GDM1 (cell line): ENCODE data around the gene BTBD8.
"Not testable (repeated sequence)": the region's sequence is repeated elsewhere in the genome, so short reads cannot be mapped to it uniquely, and the experiment has no call there.

ENCODE experiments used
- DNase-seq: peaks from one replicate; lab custom pipeline; 2025; lab: John Stamatoyannopoulos, UW

The BTBD8 gene

DNA sequence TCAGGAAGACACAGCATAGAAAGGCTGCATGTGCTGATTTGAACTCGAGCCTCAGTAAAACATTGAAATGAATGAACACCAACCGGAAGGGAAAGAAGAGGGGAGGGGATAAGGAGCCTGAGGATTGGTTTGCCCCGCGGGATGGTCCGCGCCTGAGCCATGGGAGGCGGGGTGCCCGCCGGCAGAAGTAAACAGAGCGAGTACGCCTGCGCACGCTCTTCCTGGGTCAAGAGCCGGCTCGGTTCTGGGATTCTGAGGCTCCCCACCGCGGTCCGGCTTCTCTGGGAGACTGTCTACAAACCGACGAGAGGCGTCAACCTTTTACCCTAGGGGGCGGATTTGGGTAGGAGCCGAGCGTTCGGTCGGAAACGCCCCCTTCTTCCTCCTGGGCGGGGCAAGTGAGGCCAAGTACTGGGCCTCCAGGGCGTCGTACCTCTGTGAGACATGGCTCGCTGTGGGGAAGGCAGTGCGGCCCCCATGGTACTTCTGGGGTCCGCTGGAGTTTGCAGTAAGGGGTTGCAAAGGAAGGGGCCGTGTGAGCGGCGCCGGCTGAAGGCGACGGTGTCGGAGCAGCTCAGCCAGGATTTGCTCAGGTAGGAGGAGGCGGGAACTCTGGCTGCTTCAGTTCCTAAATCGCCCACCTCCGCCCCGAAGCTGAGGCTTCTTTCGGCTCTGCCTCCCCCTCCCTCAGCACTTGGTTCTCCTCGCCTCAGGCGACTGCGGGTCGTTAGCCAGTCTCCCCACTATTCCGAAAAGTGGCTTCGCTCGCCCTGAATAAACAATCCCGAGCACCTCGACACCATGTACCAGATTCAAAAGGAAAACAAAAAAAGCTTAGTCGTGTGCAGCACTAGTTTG, at the start of gene BTBD8:
Gene BTBD8 (plus strand): TSS at position 218 of the 858 bp plus-strand sequence. CDS start 227 bp downstream, at position 445.
- DNase-seq, result peak; percentile 66

DNA sequence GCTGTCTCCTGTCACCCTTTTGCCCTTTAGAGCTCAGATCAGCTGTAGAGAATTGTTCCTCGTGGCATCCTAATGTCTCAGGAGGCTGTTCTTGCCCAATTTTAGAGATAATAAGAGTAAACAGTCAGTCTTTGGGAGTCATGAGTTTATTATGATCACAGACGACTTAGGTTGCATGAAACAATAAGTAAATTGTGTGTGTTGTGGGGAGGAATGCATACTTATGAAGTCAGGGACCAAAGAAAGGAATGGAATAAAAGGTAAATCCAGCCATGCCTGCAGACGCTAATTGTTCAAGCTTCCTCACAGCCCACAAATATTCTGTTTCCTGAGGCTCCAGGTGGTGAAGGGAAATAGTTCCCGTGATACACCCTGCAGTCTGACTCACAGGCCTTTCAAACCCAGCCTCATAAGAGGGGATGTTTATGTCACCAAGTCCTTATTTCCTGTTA, 49.5 kb upstream of the BTBD8 start:
- no peak for DNase-seq

DNA sequence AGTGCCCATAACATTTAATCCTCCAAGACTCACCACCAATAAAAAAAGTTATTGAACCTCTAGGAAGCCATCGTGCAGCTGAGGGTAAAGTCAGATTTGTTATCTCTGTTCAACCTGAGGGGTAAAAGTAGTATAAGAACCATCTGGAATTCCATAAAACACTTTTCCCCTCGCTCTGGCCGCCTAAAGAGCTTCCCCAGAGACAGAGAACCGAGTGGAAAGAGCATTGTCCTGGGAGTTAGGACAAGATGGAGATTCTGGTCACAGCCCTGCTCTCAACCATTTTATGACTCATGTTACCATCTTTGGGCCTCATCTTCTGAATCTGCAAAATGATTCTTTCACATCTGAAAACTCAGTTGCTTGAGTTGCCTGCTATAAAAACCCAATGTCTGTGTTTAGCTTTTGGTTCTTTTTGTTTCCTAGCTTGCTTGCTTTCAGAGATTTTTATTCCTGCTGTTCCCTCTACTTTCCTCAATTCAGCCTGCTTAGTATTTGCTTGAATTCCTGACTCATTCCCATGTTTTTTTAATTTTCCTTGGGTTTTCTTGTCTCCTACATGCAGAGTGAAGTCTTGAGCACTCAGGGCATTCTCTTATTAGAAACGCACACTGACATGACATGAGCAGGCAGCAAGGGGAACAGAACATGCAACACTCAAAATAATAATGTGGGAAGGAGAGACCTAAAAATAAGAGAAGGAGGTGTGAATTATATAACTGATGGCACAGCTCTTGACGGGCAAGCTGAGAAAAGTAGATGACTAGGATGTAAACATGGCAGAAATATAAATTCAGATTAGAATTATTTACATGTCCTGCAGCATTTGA, 48.6 kb upstream of the BTBD8 start:
- DNase-seq, result no peak

DNA sequence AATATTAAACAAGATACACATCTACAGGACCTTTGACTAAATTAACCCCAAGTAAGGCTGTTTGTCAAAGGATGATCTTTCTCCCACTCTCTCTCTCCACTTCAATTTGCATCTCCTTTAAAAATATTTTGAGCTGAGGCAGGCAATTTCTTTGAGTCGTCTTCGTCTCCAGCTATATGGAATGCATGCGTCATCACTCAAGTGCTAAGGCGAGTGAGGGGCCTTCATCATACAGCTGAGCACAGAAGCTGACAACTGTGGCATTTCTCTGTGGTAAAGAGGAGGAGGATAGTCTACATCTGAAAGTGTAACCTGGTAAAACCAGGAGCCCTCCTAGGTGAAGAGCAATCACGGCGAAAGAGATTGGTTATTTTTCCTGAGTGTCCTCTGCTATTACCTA, 42.7 kb upstream of the BTBD8 start:
- DNase-seq, result no peak

DNA sequence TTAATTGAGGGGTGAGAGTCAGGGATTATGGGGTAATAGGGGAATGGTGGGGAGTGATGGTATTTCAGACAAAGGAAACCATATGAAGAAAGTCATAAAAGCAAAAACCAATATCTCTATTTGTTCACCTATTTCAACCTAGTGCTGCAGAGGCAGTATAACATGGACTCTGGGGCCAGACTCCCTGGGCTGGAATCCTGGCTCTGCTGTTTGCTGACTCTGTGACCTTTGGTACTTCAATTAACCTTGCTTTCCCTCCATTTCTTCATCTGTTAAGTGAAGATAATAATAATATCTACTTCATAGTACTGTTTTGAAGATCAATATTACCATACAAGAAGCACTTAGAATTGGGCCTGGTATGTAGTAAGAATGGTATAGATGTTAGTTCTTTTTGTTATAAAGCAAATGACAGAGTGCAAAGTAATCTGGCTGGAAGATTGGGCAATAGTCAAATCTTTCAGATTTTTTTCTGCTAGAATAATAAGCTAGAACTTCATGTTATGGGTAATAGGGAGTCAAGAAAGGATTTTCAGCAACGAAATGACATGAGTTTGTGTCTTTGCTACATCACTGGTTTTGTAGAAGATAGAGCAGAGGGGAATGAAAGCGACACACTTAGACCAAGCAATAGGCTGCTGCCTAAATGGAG, 41.3 kb upstream of the BTBD8 start:
- DNase-seq, result no peak

DNA sequence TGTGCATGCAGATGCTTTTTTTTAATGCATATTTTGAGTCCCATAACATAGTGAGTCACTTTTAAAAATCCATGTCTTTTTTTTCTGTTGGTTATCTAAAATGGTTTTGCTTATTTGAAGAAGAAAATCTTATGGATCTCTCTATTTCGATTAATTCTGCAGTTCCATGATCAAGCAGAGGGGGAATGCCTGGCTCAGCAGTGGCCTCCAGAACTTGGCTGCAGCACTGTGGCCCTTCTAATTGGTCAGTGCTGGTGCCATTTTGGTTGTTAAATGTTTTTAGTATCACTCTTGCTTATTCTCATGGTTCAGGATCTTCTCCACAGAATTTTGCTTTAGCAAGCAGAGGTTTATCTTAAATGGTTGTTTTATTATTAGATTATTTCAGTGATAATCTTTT, 39.2 kb upstream of the BTBD8 start:
- DNase-seq, result no peak

DNA sequence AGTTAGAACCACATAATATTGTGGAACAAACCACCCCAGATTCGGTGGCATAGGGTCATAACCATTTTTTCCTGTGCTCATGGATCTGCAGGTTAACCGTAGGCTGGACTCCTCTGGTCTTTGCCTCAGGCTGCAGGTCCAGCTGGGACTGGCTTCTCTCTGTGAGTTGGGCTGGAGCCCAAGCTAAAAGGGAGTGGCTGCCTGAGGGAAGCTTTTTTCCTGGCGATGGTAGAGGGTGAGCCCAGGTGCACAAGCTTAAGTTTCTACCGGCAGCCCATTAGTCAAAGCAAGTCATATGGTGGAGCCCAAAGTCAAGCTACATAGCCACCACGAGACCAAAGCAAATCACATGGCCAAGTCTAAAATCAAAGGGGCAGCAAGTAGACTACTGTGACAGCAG, 36.5 kb upstream of the BTBD8 start:
- DNase-seq, result no peak

DNA sequence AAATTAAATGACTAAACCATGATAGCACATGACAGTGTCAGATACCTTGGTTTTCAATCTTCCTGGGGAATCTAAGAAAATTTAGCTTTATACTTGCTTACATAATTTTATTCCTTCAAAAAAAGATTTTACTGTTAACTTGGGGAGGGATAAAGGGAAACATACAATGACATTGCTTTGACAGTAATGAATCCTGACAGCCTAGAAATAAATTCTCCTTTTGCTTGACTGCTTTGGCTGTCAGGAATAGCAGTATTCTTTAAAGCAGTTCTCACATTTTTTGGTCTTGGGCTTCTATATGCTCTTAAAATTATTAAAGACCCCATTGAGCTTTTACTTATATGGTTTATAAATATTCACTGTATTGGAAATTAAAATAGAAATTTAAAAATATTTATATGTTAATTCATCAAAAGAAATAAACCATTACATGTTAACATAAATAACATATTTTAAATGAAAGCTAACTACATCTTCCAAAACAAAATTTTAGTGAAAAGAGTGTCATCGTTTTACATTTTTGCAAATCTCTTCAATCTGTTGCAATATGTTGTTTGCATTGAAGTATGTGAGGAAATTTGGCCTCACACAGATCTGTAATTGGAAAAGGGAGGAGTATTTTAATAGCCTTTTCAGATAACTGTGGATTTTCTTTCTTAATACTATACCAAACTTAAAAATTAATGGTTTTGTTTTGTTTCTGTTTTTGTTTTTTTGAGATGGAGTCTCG, 34.2 kb upstream of the BTBD8 start:
- DNase-seq, result no peak

DNA sequence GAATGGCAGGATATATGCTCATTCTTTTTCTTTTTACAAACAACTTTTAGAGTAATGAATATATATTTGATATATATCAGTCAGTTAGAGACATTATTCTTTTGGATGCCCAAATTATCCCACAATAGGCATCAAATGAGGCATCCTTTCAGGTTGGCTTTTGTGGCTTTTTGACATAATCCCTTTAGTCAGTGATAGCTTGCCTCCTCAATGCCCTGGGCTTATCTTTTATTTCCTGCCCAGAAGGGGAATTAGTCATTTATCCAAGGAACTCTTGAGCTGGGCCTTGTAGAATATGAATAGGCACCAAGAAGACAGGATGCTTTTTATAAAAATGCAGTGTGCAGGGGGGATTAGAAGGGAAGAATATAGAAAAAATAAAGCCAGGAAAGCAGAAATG, 28.2 kb upstream of the BTBD8 start:
- DNase-seq, result no peak

DNA sequence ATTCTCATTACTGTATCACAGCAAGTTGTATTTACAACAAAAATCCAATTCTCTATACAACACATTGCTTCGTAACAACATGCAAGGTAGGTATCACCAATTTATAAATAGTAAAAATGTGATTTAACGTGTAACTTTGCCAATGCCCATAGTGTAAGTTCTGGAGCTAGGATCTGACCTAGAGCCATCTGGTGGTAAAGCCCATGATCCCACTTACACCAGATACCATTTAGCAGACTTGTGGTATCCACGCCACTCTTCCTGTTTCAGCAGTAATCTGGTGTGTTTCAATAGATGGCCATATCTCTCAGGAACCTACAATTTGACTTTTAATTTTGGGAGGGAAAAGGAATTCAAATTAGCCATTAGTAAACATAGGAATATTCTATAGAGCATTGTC, 15.1 kb upstream of the BTBD8 start:
- no peak for DNase-seq

DNA sequence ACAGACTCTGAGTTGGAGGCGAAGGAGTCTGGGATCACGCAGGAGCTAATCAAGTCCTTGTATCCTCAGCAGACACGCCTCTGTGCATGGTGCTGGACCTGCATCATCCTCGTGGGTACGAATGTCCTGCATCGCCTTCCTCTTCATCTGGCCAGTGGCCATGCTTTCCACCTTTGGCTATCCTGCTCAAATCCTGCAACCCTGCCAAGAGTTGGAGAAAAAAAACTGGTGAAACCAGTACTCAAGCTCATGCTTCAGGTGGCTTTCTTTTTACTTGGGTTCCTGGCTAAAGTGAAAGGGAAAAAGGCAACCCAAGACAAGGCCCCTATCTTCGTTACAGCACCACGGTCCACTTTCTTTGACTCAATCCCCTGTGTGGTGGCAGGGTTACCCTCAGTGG, 13.8 kb upstream of the BTBD8 start:
- no peak for DNase-seq

DNA sequence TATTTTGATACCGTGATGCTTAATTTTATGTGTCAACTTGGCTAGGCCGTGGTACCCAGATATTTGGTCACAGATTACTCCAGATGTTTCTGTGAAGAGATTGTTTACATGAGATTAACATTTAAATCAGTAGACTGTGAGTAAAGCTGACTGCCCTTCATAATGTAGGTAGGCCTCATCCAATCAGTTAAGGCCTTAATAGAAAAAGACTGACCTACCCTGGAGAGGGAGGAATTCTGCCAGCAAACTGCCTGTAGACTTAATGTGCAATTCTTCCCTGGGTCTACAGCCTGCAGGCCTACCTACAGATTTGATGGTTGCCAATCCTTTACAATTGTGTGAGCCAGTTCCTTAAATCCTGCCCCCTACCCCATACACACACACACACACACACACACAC, 9.3 kb upstream of the BTBD8 start:
- no peak for DNase-seq

DNA sequence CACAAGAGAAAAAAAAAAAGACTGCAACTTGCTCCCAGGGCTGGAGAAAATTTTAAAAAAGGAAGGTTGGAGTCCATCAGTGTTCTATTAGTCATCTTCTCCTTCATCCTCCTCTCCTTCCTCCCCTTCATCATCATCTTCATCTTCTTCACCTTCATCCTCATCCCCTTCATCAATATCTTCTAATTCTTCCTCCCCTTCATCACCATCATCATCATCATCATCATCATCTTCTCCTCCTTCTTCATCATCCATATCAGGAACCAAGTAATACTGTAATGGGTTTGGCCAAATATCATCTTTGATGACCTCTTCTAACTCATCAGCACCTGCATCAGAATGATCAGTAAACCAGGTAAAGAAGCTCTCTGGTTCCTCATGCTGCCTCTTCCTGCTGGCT, 5.7 kb upstream of the BTBD8 start:
- not testable (repeated sequence) for DNase-seq

DNA sequence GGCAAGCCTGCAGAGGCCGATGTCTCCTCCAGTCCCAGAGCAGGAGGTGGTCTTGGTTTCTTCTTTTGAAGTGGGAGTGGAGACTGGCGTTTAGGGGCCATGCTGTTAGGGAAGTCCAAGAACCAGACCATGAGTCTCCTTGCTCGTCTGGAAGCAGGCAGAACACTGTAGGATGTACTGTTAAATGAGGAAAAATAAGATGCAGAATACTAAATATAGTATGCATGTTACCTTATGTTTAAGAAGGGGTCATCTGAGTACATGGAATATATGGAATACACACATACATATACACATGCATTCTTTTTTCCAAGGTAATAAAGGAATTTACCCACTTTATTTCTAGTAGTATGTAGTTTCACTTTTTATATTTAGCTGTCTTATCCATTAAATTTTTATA, 4.8 kb upstream of the BTBD8 start, which contains the start of gene SETSIP:
Gene SETSIP (minus strand): TSS at position 101 of the 400 bp plus-strand sequence. CDS start 0 bp downstream, at position 101.
- no peak for DNase-seq

DNA sequence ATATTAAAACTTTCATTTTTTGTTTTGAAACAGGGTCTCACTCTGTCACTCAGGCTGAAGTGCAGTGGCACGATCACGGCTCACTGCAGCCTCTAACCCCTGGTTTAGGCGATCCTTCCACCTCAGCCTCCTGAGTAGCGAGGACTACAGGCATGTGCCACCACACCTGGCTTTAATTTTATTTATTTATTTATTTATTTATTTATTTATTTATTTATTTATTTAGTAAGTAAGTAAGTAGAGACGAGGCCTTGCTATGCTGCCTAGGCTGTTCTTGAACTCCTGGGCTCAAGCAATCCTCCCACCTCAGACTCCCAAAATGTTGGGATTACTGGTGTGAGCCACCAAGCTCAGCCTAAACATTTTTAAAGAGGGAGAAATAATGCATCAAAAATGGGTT, 3.8 kb upstream of the BTBD8 start:
- no peak for DNase-seq

DNA sequence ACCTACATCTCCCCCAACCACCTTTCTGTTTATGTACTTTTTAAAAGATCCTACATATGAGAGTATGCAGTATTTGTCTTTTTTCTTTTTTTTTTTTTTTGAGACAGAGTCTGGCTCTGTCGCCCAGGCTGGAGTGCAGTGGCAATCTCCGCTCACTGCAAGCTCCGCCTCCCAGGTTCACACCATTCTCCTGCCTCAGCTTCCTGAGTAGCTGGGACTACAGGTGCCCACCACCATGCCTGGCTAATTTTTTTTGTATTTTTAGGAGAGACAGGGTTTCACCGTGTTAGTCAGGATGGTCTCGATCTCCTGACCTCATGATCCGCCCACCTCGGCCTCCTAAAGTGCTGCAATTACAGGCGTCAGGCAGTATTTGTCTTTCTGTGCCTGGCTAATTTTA, 2.1 kb upstream of the BTBD8 start:
- not testable (repeated sequence) for DNase-seq

DNA sequence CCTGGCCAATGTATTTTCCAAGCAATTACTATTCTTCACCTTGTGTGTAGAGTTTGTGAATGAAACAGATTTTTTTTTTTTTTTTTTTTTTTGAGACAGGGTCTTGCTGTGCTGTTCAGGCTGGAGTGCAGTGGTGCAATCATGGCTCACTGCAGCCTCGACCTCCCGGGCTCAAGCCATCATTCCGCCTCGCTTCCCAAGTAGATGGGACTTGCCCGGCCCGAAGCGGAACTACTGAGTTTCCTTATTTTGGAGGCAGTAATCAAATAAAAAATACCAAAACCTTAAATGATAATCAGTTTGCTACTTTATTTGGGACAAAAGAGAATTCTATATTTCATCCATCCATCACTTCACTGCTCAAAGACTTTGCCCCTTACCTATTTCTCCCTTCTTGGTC, 704 bp upstream of the BTBD8 start:
- no peak for DNase-seq

DNA sequence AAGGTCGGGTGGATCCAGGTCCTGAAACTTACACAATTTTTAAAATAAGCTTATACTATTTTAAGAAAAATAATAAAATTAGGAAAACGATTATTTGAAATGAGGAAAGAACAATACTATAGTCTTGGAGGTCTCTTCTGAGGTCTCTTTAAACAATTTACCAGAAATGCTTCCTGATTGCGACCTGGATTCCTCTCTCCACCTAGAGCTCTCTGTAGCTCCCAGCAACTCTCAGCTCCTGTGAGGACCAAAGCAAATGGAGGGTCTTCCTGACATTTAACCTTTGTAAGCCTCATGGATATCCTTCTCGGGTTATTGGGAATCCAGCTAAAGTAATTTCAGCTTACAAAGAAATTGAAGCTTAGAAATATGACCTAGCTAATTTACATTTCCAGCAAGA, 886 bp downstream of the BTBD8 start:
- no peak for DNase-seq

DNA sequence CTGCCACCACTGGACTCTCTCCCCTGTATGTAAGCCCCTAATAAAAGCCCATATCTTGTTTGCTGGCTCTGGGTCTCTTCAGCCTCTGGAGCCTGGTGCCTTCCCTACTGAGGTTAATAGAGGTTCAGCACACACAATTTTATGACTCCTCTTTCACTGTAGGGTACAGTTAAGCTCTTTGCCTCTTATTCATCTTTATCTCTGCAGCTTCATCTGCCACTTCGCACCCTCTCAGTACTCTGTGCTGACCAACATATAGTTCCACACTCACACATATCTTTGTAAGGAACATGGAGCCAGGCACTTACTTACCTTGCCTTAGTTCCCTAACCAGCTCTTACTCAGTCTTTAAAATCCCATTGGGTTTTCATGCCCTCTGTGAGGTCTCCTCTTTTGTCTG, 4.5 kb downstream of the BTBD8 start:
- no peak for DNase-seq

DNA sequence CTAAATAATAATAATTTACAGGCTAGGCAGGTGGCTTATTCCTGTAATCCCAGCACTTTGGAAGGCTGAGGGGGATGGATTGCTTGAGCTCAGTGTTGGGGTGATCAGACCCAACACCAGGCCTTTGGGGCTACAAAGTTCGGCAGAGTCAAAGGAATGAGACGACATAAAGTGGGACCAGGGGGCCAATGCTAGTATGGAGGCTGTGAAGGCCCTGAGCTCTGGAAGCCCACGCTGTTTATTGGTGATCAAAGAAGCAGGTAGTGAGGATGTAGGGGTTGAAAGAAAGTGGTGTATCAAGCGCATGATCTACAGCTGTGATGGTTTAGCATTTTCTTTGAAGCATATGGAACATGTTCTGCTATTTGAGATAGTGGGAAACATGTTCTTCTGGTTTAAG, 5.6 kb downstream of the BTBD8 start:
- no peak for DNase-seq

DNA sequence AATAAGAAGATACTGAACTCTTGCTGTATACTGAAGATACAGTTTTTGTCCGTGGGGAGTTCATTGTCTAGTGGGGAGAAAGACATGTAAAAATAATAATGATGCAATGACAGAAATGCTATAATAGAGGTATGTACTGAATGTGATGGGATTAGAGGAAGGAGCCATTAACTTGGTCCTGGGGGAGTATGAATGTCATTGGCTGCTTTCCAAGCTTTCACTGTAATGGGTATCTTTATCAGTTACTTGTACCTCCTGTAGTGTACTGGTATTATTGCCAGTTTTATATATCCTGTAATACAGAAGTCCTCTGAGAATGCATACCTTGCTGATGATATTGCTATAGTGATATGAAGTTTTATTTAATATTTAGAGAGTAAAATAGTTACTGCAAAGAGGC, 7.4 kb downstream of the BTBD8 start:
- no peak for DNase-seq

DNA sequence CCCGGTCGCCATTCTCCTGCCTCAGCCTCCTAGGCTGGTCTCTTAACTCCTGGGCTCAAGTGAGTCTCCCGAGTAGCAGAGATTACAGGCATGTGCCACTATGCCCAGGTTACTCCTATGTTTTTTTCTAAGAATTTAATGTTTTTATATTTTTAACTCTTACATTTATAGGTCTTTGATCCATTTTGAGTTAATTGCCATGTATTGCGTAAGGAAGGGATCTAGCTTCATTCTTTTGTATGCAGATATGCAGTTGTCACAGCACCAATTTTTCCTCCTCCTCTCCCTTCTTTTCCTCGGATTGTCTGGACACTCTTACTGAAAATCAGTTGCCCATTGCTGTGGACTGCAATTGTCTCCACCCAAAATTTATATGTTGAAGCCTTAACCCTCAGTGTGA, 11.5 kb downstream of the BTBD8 start:
- no peak for DNase-seq
